ENCODE measurements around the gene SP6. TPM values are rescaled to one million over a fixed set of nuclear protein-coding genes. Genes with fewer than 3 reads are reported as not detected.

SP6 gene
- total and polyA plus RNA-seq, 7 donors: 0.04 to 0.27 (median 0.16) TPM; not detected in 4

GRCh38 chr17:47819475-47819874 is 31.5 kb downstream of the SP6 start:
- H3K36me3 ChIP-seq (ENCODE audit: insufficient read depth in 1 of 2, low read depth in 1 of 2): peaks cover 0 to 68% of the 10 kb centered on the region in 2 donors
- intact Hi-C loops (cut with DNase I): no loop called here
- ATAC-seq (no peak), DNase-seq (peak in 1 of 2 donors; percentile 51)
- 44 to 74% (median 51%) methylated on average over 10 of the region's 10 CpGs for WGBS, 3 donors
- no peaks in the 10 kb centered on the region for H3K27me3 ChIP-seq (ENCODE audit: insufficient read depth in 3 of 3, low read length in 2 of 3)
- peak overlapping the region; percentile 84 for H3K4me3 ChIP-seq
- peak overlapping the region; percentile 92 for H3K27ac ChIP-seq
- H3K4me1 ChIP-seq: peaks cover 21% of the 10 kb centered on the region
- no peak for TF ChIP-seq CTCF (IDR thresholded peaks at IDR 0.05)
- no peaks in the 10 kb centered on the region for H3K9me3 ChIP-seq

GRCh38 chr17:47818002-47818695 is 32.8 kb downstream of the SP6 start:
- no peak for TF ChIP-seq CTCF (IDR thresholded peaks at IDR 0.05)
- DNase-seq (no peak), ATAC-seq (no peak)
- Histone ChIP-seq H3K4me1 (peaks cover 21% of the 10 kb centered on the region), H3K4me3 (no peak overlapping the region), H3K9me3 (no peaks in the 10 kb centered on the region), H3K36me3 (ENCODE audit: insufficient read depth in 1 of 2, low read depth in 1 of 2) (peaks cover 0 to 68% of the 10 kb centered on the region in 2 donors), H3K27ac (no peak overlapping the region), H3K27me3 (ENCODE audit: insufficient read depth in 3 of 3, low read length in 2 of 3) (no peaks in the 10 kb centered on the region)
- intact Hi-C loops (cut with DNase I): no loop called here
- 90 to 94% (median 93%) methylated on average over 11 of the region's 11 CpGs for WGBS, 3 donors

- WGBS, 3 donors: 95 to 96% (median 96%) methylated on average over 10 of the region's 10 CpGs
- Histone ChIP-seq H3K9me3 (no peaks in the 10 kb centered on the region), H3K27me3 (ENCODE audit: insufficient read depth in 3 of 3, low read length in 2 of 3) (no peaks in the 10 kb centered on the region), H3K27ac (no peak overlapping the region), H3K4me3 (no peak overlapping the region), H3K4me1 (peaks cover 14% of the 10 kb centered on the region), H3K36me3 (ENCODE audit: insufficient read depth in 1 of 2, low read depth in 1 of 2) (peaks cover 0 to 76% of the 10 kb centered on the region in 2 donors)
- intact Hi-C loops (cut with DNase I): no loop called here
- ATAC-seq (no peak), DNase-seq (no peak)
- TF ChIP-seq CTCF (IDR thresholded peaks at IDR 0.05): no peak
Measured at GRCh38 chr17:47816947-47817346, 34.0 kb downstream of the SP6 start.

- no peak for DNase-seq
- peaks cover 0 to 80% of the 10 kb centered on the region in 2 donors for H3K36me3 ChIP-seq (ENCODE audit: insufficient read depth in 1 of 2, low read depth in 1 of 2)
- H3K27ac ChIP-seq: no peak overlapping the region
- TF ChIP-seq CTCF (IDR thresholded peaks at IDR 0.05): no peak
- no peaks in the 10 kb centered on the region for H3K9me3 ChIP-seq
- peaks cover 17% of the 10 kb centered on the region for H3K4me1 ChIP-seq
- no peak overlapping the region for H3K4me3 ChIP-seq
- no peaks in the 10 kb centered on the region for H3K27me3 ChIP-seq (ENCODE audit: insufficient read depth in 3 of 3, low read length in 2 of 3)
- no peak for ATAC-seq
- 90 to 93% (median 90%) methylated on average over 20 to 21 of the region's 21 CpGs for WGBS, 3 donors
- intact Hi-C loops (cut with DNase I): no loop called here
Measured at GRCh38 chr17:47816111-47816735, 34.7 kb downstream of the SP6 start.
